Right atrium auricular region (tissue), 2 donors: ENCODE measurements around the gene MUCL3. TPM values are rescaled to one million over a fixed set of nuclear protein-coding genes. Genes with fewer than 3 reads are reported as not detected.
"Not testable (repeated sequence)": the region's sequence is repeated elsewhere in the genome, so short reads cannot be mapped to it uniquely, and the experiment has no call there.

Experiments used
- DNase-seq: peaks from one replicate; pipeline ENCODE4 v3.0.0-alpha.2; 2019; ENCODE audit warnings: low spot score
- H3K27ac ChIP-seq, 2 donors: fragments of 200-600 bp; sonication (generic); 1 replicate in 1 of 2; 2 replicates in 1 of 2; pipeline ENCODE4 v1.5.1; 2016 to 2019
- H3K27me3 ChIP-seq, 2 donors: fragments of 200-600 bp; sonication (generic); one replicate each; pipeline versions ENCODE4 v1.5.1 to v1.6.0; 2017 to 2019
- H3K36me3 ChIP-seq: fragments of 200-600 bp; sonication (generic); one replicate; pipeline ENCODE4 v1.5.1; 2016
- H3K4me1 ChIP-seq, 2 donors: fragments of 200-600 bp; sonication (generic); one replicate each; pipeline versions ENCODE4 v1.5.1 to v1.6.0; 2017 to 2019
- H3K4me3 ChIP-seq, 2 donors: fragments of 200-600 bp; sonication (generic); 1 replicate in 1 of 2; 2 replicates in 1 of 2; pipeline ENCODE4 v1.5.1; 2017 to 2019; ENCODE audit warnings: mild to moderate bottlenecking in 1 of 2, moderate library complexity in 1 of 2
- H3K9me3 ChIP-seq, 2 donors: fragments of 200-600 bp; sonication (generic); one replicate each; pipeline ENCODE4 v1.5.1; 2019
- CTCF ChIP-seq, 2 donors: fragments of 200-600 bp; sonication (generic); IDR thresholded peaks; one replicate each; pipeline ENCODE4 v1.5.1; 2019; ENCODE audit warnings: antibody characterized with exemption in 2 of 2
- total RNA-seq, 2 donors: library from RNA; depleted of rRNA; stranded (reverse); fragments of >200 nt; gene quantifications; one replicate each; pipeline ENCODE4 v1.1.0, GENCODE V29; 2016

The MUCL3 gene
- total RNA-seq, 2 donors from 2014 or later: not detected

- peak within 1 kb of the TSS; percentile 25 to 65 for H3K27ac ChIP-seq
- H3K4me3 ChIP-seq: peak within 1 kb of the TSS; percentile 58 to 84
- peaks cover 0 to 12% of the 10 kb centered on the region in 2 donors for H3K4me1 ChIP-seq
- H3K27me3 ChIP-seq: no peaks in the 10 kb centered on the region
- DNase-seq: peak; percentile 97
- H3K9me3 ChIP-seq: no peaks in the 10 kb centered on the region
- peaks cover 28% of the 10 kb centered on the region for H3K36me3 ChIP-seq
- TF ChIP-seq CTCF (IDR thresholded peaks at IDR 0.05): no peak
These were observed 32.8 kb upstream of the MUCL3 start, which contains the start of gene GTF2H4 for GRCh38 chr6:30907758-30908591. GTF2H4 (plus strand) TSS chr6:30908207.

GRCh38 chr6:30908700-30909099 lies 32.1 kb upstream of the MUCL3 start:
- Histone ChIP-seq H3K4me3 (peak overlapping the region; percentile 58 to 84), H3K36me3 (peaks cover 28% of the 10 kb centered on the region), H3K9me3 (no peaks in the 10 kb centered on the region), H3K27ac (no peak overlapping the region), H3K4me1 (peaks cover 0 to 17% of the 10 kb centered on the region in 2 donors), H3K27me3 (no peaks in the 10 kb centered on the region)
- no peak for DNase-seq
- TF ChIP-seq CTCF (IDR thresholded peaks at IDR 0.05): no peak

- H3K27ac ChIP-seq, DNase-seq, H3K27me3 ChIP-seq, H3K9me3 ChIP-seq, H3K4me3 ChIP-seq: not testable (repeated sequence)
- Histone ChIP-seq H3K36me3 (peaks cover 28% of the 10 kb centered on the region), H3K4me1 (peaks cover 0 to 30% of the 10 kb centered on the region in 2 donors)
These were observed 30.3 kb upstream of the MUCL3 start for GRCh38 chr6:30910473-30910872.

- Histone ChIP-seq H3K27me3 (no peaks in the 10 kb centered on the region), H3K27ac (peak overlapping the region; percentile 91 to 97), H3K36me3 (peaks cover 31% of the 10 kb centered on the region), H3K4me3 (no peak overlapping the region), H3K4me1 (peaks cover 0 to 37% of the 10 kb centered on the region in 2 donors), H3K9me3 (no peaks in the 10 kb centered on the region)
- DNase-seq: no peak
- TF ChIP-seq CTCF (IDR thresholded peaks at IDR 0.05): no peak
These were observed 27.8 kb upstream of the MUCL3 start for GRCh38 chr6:30912746-30913520.

GRCh38 chr6:30913721-30914075 lies 27.1 kb upstream of the MUCL3 start:
- H3K9me3 ChIP-seq: no peaks in the 10 kb centered on the region
- H3K36me3 ChIP-seq: peaks cover 35% of the 10 kb centered on the region

More at GRCh38 chr6:30913721-30914075, 27.1 kb upstream of the MUCL3 start:
- Histone ChIP-seq H3K27me3 (no peaks in the 10 kb centered on the region), H3K4me1 (peaks cover 0 to 34% of the 10 kb centered on the region in 2 donors), H3K4me3 (peak overlapping the region; percentile 59 to 62), H3K27ac (peak overlapping the region; percentile 91 to 97)
- no peak for TF ChIP-seq CTCF (IDR thresholded peaks at IDR 0.05)
- no peak for DNase-seq
